SK-N-SH treated with all-trans-retinoic acid at 6 μM for 48 hours (cell line): ENCODE data around the gene MPV17.

Experiments used
- ARNTL ChIP-seq: fragments of 450-650 bp; formaldehyde crosslinking; IDR thresholded peaks from 2 replicates; pipeline ENCODE4 v1.5.0; 2020; ENCODE audit warnings: low read depth, mild to moderate bottlenecking, moderate library complexity, borderline replicate concordance
- ESRRG ChIP-seq: fragments of 250-450 bp; sonication (Bioruptor Pico); IDR thresholded peaks from 2 replicates; pipeline ENCODE4 v1.6.1; 2021; ENCODE audit warnings: mild to moderate bottlenecking
- OSR1 ChIP-seq: fragments of 250-450 bp; sonication (Bioruptor Pico); IDR thresholded peaks from 2 replicates; pipeline ENCODE4 v1.8.0; 2022; ENCODE audit warnings: moderate library complexity, mild to moderate bottlenecking, inconsistent platforms
- RARB ChIP-seq: fragments of 250-450 bp; sonication (Bioruptor Pico); IDR thresholded peaks from 2 replicates; pipeline ENCODE4 v1.8.0; 2021; ENCODE audit warnings: mild to moderate bottlenecking, moderate library complexity
- SNAI2 ChIP-seq: fragments of 250-450 bp; sonication (Bioruptor Pico); IDR thresholded peaks from 2 replicates; pipeline ENCODE4 v1.5.0; 2020; ENCODE audit warnings: mild to moderate bottlenecking, moderate library complexity
- ZFP3 ChIP-seq: fragments of 250-450 bp; sonication (Bioruptor Pico); IDR thresholded peaks from 2 replicates; pipeline ENCODE4 v1.5.0; 2020; ENCODE audit warnings: mild to moderate bottlenecking, moderate library complexity
- ZNF70 ChIP-seq: fragments of 450-650 bp; formaldehyde crosslinking; IDR thresholded peaks from 2 replicates; pipeline ENCODE4 v1.5.0; 2020; ENCODE audit warnings: mild to moderate bottlenecking, moderate library complexity
- ZNF8 ChIP-seq: fragments of 450-650 bp; formaldehyde crosslinking; IDR thresholded peaks from 2 replicates; pipeline ENCODE4 v1.5.0; 2020; ENCODE audit warnings: mild to moderate bottlenecking, moderate library complexity
- TF ChIP-seq, protein P1 (sequence below): fragments of 250-450 bp; sonication (Bioruptor Pico); IDR thresholded peaks from 2 replicates; pipeline ENCODE4 v1.8.0; 2020; ENCODE audit warnings: mild to moderate bottlenecking, moderate library complexity, borderline replicate concordance
- TF ChIP-seq, protein P2 (sequence below): fragments of 250-450 bp; sonication (Bioruptor Pico); IDR thresholded peaks from 2 replicates; pipeline ENCODE4 v1.5.0; 2020; ENCODE audit warnings: mild to moderate bottlenecking, moderate library complexity

DNA sequence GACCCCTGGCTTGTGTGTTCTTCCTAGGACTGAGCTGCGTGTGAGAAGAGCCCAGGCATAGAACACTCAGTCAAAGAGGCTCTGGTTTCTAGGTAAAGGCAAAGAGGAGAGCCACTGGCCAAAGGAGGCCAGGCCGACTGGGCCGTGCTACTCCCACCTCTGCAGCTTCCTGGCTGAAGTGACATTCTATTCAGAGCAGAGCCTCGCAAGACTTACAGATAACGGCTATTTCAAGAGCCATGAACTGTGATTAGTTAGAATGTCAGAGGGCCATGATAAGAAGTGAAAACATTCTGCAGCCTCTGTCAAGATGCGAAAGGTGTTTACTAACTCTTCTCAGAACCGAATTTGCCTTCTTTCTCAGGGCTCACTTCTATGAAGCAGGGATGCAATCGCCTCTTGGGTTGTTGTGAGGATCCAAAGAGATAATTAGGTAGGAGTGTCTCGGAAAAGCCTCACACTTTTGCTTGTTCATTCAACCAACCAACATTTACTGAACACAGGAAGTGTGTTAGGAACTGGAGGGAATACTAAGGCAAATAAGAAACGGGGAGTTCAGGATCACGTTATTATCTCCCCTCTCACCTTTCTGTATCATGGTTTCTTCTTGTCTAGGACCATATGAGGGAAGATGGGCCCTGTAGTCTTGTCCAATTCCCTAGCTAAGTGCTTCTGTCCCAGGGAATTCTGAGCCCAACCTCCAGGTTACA is 51.1 kb downstream of the MPV17 start:
- TF ChIP-seq ESRRG (CRISPR knock-in tag) = no peak
- no peak for TF ChIP-seq SNAI2 (CRISPR knock-in tag)
- TF ChIP-seq, protein P1, sequence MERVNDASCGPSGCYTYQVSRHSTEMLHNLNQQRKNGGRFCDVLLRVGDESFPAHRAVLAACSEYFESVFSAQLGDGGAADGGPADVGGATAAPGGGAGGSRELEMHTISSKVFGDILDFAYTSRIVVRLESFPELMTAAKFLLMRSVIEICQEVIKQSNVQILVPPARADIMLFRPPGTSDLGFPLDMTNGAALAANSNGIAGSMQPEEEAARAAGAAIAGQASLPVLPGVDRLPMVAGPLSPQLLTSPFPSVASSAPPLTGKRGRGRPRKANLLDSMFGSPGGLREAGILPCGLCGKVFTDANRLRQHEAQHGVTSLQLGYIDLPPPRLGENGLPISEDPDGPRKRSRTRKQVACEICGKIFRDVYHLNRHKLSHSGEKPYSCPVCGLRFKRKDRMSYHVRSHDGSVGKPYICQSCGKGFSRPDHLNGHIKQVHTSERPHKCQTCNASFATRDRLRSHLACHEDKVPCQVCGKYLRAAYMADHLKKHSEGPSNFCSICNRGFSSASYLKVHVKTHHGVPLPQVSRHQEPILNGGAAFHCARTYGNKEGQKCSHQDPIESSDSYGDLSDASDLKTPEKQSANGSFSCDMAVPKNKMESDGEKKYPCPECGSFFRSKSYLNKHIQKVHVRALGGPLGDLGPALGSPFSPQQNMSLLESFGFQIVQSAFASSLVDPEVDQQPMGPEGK (CRISPR knock-in tag) = no peak
- TF ChIP-seq ZNF8 (CRISPR knock-in tag) = no peak
- TF ChIP-seq ZNF70 = no peak
- TF ChIP-seq RARB (CRISPR knock-in tag) = no peak
- TF ChIP-seq ARNTL (CRISPR knock-in tag) = no peak
- TF ChIP-seq OSR1 (CRISPR knock-in tag) = no peak
- TF ChIP-seq, protein P2, sequence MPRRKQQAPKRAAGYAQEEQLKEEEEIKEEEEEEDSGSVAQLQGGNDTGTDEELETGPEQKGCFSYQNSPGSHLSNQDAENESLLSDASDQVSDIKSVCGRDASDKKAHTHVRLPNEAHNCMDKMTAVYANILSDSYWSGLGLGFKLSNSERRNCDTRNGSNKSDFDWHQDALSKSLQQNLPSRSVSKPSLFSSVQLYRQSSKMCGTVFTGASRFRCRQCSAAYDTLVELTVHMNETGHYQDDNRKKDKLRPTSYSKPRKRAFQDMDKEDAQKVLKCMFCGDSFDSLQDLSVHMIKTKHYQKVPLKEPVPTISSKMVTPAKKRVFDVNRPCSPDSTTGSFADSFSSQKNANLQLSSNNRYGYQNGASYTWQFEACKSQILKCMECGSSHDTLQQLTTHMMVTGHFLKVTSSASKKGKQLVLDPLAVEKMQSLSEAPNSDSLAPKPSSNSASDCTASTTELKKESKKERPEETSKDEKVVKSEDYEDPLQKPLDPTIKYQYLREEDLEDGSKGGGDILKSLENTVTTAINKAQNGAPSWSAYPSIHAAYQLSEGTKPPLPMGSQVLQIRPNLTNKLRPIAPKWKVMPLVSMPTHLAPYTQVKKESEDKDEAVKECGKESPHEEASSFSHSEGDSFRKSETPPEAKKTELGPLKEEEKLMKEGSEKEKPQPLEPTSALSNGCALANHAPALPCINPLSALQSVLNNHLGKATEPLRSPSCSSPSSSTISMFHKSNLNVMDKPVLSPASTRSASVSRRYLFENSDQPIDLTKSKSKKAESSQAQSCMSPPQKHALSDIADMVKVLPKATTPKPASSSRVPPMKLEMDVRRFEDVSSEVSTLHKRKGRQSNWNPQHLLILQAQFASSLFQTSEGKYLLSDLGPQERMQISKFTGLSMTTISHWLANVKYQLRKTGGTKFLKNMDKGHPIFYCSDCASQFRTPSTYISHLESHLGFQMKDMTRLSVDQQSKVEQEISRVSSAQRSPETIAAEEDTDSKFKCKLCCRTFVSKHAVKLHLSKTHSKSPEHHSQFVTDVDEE = no peak
- no peak for TF ChIP-seq ZFP3
